GM18873 (cell line): Measurements from ENCODE around the gene FUT3.
"Not testable (repeated sequence)": the region's sequence is repeated elsewhere in the genome, so short reads cannot be mapped to it uniquely, and the experiment has no call there.

Experiments
- ATAC-seq: cut with Tn5 transposase; IDR thresholded peaks from one replicate; pipeline ENCODE4 v1.9.1; 2021; ENCODE audit warnings: mild to moderate bottlenecking, moderate library complexity, moderate number of reproducible peaks; ENCODE audit not compliant: unreplicated experiment, low FRiP score

FUT3 gene

GRCh38 chr19:5854121-5854520 is 2.9 kb upstream of the FUT3 start:
- not testable (repeated sequence) for ATAC-seq

GRCh38 chr19:5850743-5851293 is 431 bp downstream of the FUT3 start:
- no peak for ATAC-seq

- ATAC-seq: no peak
Measured at GRCh38 chr19:5850189-5850588, 1.1 kb downstream of the FUT3 start.

DNA sequence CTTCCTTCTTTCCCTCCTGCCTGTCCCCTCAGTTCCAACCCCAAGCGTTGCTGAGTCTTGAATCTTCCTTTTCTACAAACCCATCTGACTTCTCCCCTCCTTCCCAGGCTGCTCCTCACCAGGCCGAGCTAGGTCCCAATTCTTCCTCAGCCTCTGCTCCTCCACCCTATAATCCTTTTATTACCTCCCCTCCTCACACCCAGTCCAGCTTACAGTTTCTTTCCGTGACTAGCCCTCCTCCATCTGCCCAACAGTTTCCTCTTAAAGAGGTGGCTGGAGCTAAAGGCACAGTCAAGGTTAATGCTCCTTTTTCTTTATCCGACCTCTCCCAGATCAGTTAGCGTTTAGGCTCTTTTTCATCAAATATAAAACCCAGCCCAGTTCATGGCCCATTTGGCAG is 2.6 kb downstream of the FUT3 start:
- ATAC-seq: not testable (repeated sequence)

DNA sequence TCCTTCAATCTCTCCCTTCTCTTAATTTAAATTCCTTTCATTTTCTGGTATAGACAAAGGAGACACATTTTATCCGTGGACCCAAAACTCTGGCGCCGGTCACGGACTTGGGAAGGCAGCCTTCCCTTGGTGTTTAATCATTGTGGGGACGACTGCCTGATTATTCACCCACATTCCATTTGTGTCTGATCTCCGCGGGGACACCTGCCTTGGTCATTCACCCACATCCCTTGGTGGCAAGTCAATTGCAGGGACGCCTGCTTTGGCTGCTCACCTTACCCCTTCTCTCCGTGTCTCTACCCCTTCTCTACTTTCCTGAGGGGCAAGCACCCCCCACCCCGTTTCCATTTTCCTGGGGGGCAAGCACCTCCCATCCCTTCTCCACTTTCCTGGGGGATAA is 3.4 kb downstream of the FUT3 start:
- ATAC-seq: not testable (repeated sequence)

DNA sequence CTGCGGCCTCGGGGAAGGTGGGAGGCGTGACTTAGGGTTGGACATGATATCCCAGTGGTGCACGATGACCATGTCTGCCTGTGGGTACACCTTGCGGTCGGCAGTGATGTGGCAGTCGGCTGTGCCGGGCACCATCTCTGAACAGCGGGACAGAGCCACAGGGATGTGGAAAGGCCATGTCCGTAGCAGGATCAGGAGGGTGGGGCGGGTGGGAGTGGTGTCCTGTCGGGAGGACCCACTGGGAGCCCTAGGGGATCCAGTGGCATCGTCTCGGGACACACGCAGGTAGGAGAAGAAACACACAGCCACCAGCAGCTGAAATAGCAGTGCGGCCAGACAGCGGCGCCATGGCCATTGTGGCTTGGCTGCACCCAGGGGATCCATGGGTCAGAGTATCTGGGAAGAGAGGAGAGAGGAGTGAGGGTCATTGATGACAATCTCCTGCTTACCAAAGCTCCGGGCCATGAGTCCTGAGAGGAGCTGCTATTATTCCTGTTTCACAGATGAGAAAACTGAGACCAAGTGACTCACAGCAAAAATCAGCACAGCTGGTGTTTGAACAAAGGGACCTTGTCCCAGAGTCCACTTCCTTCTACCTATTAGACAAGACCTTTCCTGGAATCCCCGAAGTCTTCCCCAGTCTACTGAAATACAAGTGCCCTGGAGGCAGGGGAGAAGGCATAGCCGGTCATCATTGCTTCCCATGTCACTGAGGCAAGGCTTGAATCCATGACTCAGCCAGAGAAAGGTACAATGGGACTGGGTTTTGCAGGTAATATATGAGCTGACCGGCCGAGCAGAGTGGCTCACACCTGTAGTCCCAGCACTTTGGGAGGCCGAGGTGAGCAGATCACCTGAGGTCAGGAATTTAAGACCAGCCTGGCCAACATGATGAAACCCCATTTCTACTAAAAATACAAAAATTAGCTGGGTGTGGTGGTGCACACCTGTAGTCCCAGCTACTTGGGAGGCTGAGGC is 6.5 kb downstream of the FUT3 start:
- ATAC-seq: no peak

- no peak for ATAC-seq
Measured at GRCh38 chr19:5843295-5843927, 7.8 kb downstream of the FUT3 start.

DNA sequence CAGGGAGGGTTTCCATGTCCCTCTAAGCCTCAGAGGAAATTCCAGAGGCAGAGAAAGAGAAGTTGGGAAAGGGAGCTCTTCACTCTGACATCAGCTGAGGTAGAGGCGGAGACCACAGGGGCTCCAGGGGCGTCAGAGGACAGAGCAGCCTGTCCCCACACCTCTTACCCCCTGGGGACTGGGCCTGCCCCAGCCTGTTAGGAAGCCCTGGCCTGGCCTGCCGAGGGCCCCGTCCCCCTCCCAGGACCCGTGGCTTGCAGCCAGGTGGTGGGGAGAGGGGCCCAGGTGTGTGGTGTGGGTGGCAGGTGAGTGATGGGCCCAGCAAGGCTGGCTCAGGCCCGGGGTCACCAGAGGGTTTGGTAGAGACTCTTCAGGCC is 9.5 kb downstream of the FUT3 start:
- not testable (repeated sequence) for ATAC-seq

- ATAC-seq: no peak
Measured at GRCh38 chr19:5839065-5840017, 11.9 kb downstream of the FUT3 start, which contains the start of gene FUT6. FUT6 (minus strand) TSS chr19:5839702; CDS start chr19:5832567, 7,135 bp downstream.

GRCh38 chr19:5838353-5839064 is 12.7 kb downstream of the FUT3 start:
- ATAC-seq: no peak

DNA sequence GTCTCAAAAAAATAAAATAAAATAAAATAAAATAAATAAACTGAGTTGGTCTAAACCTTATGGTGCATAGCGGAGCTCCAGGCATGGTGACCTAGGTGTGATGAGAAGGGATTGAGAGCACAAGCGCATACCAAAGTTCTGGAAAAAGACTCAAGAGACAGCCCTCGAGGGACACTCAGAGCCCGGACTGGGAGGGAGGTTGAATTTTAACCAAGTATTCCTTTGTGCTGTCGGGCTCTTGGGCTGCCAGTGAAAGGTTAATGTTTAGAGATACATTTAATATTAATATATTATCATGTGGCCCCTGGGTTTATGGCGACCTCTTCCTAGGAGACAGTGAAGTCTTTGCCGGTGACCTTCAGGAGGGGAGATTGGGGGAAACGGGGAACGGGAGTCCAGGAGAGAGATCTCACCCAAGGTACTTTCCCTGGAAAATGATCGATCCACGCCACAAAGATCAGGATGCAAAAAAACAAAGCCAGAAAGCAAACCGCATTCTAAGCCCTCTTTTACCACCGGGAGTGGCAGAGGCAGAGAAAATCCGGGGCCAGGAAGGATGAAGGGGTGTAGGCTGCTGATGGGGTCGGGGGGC is 13.4 kb downstream of the FUT3 start:
- no peak for ATAC-seq

GRCh38 chr19:5832527-5833216 is 18.6 kb downstream of the FUT3 start:
- ATAC-seq: no peak

- ATAC-seq: no peak
Measured at GRCh38 chr19:5832061-5832460, 19.2 kb downstream of the FUT3 start.

- ATAC-seq: no peak
Measured at GRCh38 chr19:5831159-5831558, 20.1 kb downstream of the FUT3 start.

GRCh38 chr19:5829567-5830310 is 21.5 kb downstream of the FUT3 start:
- no peak for ATAC-seq

DNA sequence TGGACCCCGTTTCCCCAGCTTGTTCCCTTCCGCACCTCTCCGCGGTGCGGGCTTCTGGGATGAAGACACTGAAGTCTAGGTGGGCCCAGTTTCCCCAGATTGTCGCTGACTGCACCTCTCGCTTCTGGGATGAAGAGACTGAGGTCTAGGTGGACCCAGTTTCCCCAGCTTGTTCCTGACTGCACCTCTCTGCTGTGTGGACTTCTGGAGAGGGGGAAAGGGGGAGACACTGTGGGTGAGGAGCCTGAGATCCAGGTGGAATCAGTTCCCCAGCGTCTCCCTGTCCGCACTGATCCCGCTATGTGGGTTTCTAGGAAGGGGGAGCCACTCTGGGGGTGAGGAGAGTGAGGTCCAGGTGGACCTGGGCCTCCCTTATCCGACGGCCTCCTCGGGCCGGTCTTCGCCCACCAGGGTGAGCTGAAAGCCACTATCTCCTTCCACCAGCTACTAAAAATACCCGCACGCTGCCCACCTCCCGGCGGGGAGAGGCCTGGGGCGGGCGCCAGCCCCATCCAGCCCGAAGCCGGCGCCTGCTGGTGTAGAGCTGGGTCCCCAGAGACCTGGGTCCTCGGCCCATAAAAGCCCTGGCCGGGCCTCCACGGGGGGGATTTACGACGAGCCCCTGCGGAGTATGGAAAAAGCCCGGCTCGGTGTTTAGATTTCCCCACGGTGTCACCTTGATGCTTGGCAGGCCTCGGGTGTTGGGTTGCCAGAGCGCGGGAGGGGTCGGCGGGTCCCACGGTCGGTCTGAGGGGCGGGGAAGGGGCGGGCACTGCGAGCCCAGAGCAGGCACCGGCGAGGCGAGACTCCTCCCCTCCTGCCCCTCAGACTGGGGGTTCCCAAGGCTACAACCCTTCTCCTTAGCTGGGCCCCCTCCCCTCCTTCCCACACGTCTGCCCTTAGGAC is 22.3 kb downstream of the FUT3 start:
- no peak for ATAC-seq
